ENCODE results near the gene CA9. TPM values are rescaled to one million over a fixed set of nuclear protein-coding genes. Genes with fewer than 3 reads are reported as not detected.

Gene CA9
- total and polyA plus RNA-seq, 2 experiments from 2014 or later, result 0.27 to 2.1 TPM

GRCh38 chr9:35682520-35683315 is 9.0 kb downstream of the CA9 start:
- Histone ChIP-seq H3K9me3 (ENCODE audit: low read depth) (no peaks in the 10 kb centered on the region), H3K27me3 (no peaks in the 10 kb centered on the region), H3K4me2 (no peak overlapping the region), H3K4me3 (no peak overlapping the region), H4K20me1 (ENCODE audit: insufficient read depth, poor library complexity, severe bottlenecking) (no peaks in the 10 kb centered on the region), H3K79me2 (no peaks in the 10 kb centered on the region), H3K36me3 (replicated peaks; ENCODE audit: insufficient read depth, low read depth) (no peaks in the 10 kb centered on the region), H3K9me2 (replicated peaks; ENCODE audit: insufficient read depth) (no peaks in the 10 kb centered on the region), H3K27ac (no peak overlapping the region), H3K4me1 (ENCODE audit: insufficient read depth) (no peaks in the 10 kb centered on the region), H2AFZ (no peak overlapping the region)
- no peak for TF ChIP-seq EZH2phosphoT487 (IDR thresholded peaks at IDR 0.05; ENCODE audit: low read depth, severe bottlenecking, unreplicated experiment)
- no peak for TF ChIP-seq EZH2 (IDR thresholded peaks at IDR 0.05; ENCODE audit: borderline replicate concordance)
- no peak for TF ChIP-seq CTCF (IDR thresholded peaks at IDR 0.05; ENCODE audit: poor library complexity)
- 95% methylated on average over 10 of the region's 10 CpGs for WGBS (ENCODE audit: low lambda C conversion rate, missing lambda C conversion rate)
- DNase-seq (ENCODE audit: low spot score), result no peak

GRCh38 chr9:35683323-35683722 is 9.6 kb downstream of the CA9 start:
- no peak for DNase-seq (ENCODE audit: low spot score)
- 87% methylated on average over 2 of the region's 2 CpGs for whole genome bisulfite sequencing (ENCODE audit: low lambda C conversion rate, missing lambda C conversion rate)
- TF ChIP-seq EZH2 (IDR thresholded peaks at IDR 0.05; ENCODE audit: borderline replicate concordance), result no peak
- no peak for TF ChIP-seq CTCF (IDR thresholded peaks at IDR 0.05; ENCODE audit: poor library complexity)
- no peak for TF ChIP-seq EZH2phosphoT487 (IDR thresholded peaks at IDR 0.05; ENCODE audit: low read depth, severe bottlenecking, unreplicated experiment)
- no peak overlapping the region for H3K4me2 ChIP-seq
- no peaks in the 10 kb centered on the region for H4K20me1 ChIP-seq (ENCODE audit: insufficient read depth, poor library complexity, severe bottlenecking)
- H3K27ac ChIP-seq, result no peak overlapping the region
- no peaks in the 10 kb centered on the region for H3K36me3 ChIP-seq (replicated peaks; ENCODE audit: insufficient read depth, low read depth)
- peaks cover under 1% of the 10 kb centered on the region for H3K4me1 ChIP-seq (ENCODE audit: insufficient read depth)
- H3K4me3 ChIP-seq, result no peak overlapping the region
- no peaks in the 10 kb centered on the region for H3K9me3 ChIP-seq (ENCODE audit: low read depth)
- no peak overlapping the region for H2AFZ ChIP-seq
- no peaks in the 10 kb centered on the region for H3K9me2 ChIP-seq (replicated peaks; ENCODE audit: insufficient read depth)
- no peaks in the 10 kb centered on the region for H3K79me2 ChIP-seq
- no peaks in the 10 kb centered on the region for H3K27me3 ChIP-seq

- 97% methylated on average over 10 of the region's 10 CpGs for WGBS (ENCODE audit: low lambda C conversion rate, missing lambda C conversion rate)
Observed at GRCh38 chr9:35684921-35685320, 11.2 kb downstream of the CA9 start.

GRCh38 chr9:35685506-35685905 is 11.8 kb downstream of the CA9 start:
- no peak overlapping the region for H3K27ac ChIP-seq
- WGBS (ENCODE audit: low lambda C conversion rate, missing lambda C conversion rate), result 93% methylated on average over 13 of the region's 13 CpGs
- DNase-seq (ENCODE audit: low spot score), result no peak
- no peaks in the 10 kb centered on the region for H3K36me3 ChIP-seq (replicated peaks; ENCODE audit: insufficient read depth, low read depth)
- no peak overlapping the region for H3K4me2 ChIP-seq
- TF ChIP-seq CTCF (IDR thresholded peaks at IDR 0.05; ENCODE audit: poor library complexity), result no peak
- no peak for TF ChIP-seq EZH2phosphoT487 (IDR thresholded peaks at IDR 0.05; ENCODE audit: low read depth, severe bottlenecking, unreplicated experiment)
- no peak for TF ChIP-seq EZH2 (IDR thresholded peaks at IDR 0.05; ENCODE audit: borderline replicate concordance)
- no peaks in the 10 kb centered on the region for H3K9me2 ChIP-seq (replicated peaks; ENCODE audit: insufficient read depth)
- no peak overlapping the region for H2AFZ ChIP-seq
- H3K4me3 ChIP-seq, result no peak overlapping the region
- H3K4me1 ChIP-seq (ENCODE audit: insufficient read depth), result peaks cover 13% of the 10 kb centered on the region
- H3K27me3 ChIP-seq, result no peaks in the 10 kb centered on the region
- no peaks in the 10 kb centered on the region for H3K9me3 ChIP-seq (ENCODE audit: low read depth)
- H4K20me1 ChIP-seq (ENCODE audit: insufficient read depth, poor library complexity, severe bottlenecking), result no peaks in the 10 kb centered on the region
- peaks cover 3% of the 10 kb centered on the region for H3K79me2 ChIP-seq

More at GRCh38 chr9:35684921-35685320, 11.2 kb downstream of the CA9 start:
- H3K4me2 ChIP-seq, result no peak overlapping the region
- H3K27me3 ChIP-seq, result no peaks in the 10 kb centered on the region
- H3K36me3 ChIP-seq (replicated peaks; ENCODE audit: insufficient read depth, low read depth), result no peaks in the 10 kb centered on the region
- no peak overlapping the region for H3K4me3 ChIP-seq
- no peak overlapping the region for H2AFZ ChIP-seq
- no peaks in the 10 kb centered on the region for H3K9me3 ChIP-seq (ENCODE audit: low read depth)
- peaks cover 13% of the 10 kb centered on the region for H3K4me1 ChIP-seq (ENCODE audit: insufficient read depth)
- no peak for DNase-seq (ENCODE audit: low spot score)
- H3K27ac ChIP-seq, result no peak overlapping the region
- H4K20me1 ChIP-seq (ENCODE audit: insufficient read depth, poor library complexity, severe bottlenecking), result no peaks in the 10 kb centered on the region
- H3K79me2 ChIP-seq, result peaks cover 3% of the 10 kb centered on the region
- no peaks in the 10 kb centered on the region for H3K9me2 ChIP-seq (replicated peaks; ENCODE audit: insufficient read depth)
- no peak for TF ChIP-seq EZH2phosphoT487 (IDR thresholded peaks at IDR 0.05; ENCODE audit: low read depth, severe bottlenecking, unreplicated experiment)
